Retinal pigment epithelial cell (primary cell): Measurements from ENCODE around the gene EPHA1.

ENCODE experiments used
- DNase-seq: peaks from one replicate; pipeline ENCODE4 v3.0.0-alpha.2; 2010; ENCODE audit warnings: low read depth
- H3K4me3 ChIP-seq: 2 replicates; pipeline ENCODE4 v1.5.1; 2011; ENCODE audit warnings: mild to moderate bottlenecking, low read length, control low read depth, moderate library complexity
- TF ChIP-seq, protein P1 (sequence below): conservative IDR thresholded peaks from 2 replicates; pipeline ENCODE4 v1.5.1; 2011; ENCODE audit warnings: low read depth, low read length, control low read depth, inconsistent platforms

The EPHA1 gene

DNA sequence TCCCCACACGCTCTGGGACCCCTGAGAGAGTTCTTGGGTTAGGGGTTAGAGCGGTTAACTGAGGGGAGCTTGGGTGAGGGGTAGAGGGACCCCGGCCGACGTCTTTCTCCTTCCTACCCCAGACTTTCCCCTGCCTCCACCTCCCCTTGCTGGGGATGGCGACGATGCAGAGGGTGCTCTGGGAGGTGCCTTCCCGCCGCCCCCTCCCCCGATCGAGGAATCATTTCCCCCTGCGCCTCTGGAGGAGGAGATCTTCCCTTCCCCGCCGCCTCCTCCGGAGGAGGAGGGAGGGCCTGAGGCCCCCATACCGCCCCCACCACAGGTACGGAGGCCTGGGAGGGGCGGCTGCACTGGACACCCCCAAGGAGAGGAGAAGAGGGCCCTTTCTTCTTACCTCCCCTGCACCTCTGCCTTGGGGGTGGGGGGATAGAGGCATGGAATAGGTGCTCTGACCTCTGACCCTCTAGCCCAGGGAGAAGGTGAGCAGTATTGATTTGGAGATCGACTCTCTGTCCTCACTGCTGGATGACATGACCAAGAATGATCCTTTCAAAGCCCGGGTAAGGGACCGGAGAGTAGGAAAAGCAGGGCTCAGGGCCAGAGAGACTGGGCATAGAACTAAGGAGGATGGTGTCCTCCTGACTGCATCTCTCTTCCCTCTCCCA lies 26.4 kb downstream of the EPHA1 start:
- TF ChIP-seq, protein P1, sequence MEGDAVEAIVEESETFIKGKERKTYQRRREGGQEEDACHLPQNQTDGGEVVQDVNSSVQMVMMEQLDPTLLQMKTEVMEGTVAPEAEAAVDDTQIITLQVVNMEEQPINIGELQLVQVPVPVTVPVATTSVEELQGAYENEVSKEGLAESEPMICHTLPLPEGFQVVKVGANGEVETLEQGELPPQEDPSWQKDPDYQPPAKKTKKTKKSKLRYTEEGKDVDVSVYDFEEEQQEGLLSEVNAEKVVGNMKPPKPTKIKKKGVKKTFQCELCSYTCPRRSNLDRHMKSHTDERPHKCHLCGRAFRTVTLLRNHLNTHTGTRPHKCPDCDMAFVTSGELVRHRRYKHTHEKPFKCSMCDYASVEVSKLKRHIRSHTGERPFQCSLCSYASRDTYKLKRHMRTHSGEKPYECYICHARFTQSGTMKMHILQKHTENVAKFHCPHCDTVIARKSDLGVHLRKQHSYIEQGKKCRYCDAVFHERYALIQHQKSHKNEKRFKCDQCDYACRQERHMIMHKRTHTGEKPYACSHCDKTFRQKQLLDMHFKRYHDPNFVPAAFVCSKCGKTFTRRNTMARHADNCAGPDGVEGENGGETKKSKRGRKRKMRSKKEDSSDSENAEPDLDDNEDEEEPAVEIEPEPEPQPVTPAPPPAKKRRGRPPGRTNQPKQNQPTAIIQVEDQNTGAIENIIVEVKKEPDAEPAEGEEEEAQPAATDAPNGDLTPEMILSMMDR: no peak
- no peak for DNase-seq
- H3K4me3 ChIP-seq: peak overlapping the region; percentile 93

DNA sequence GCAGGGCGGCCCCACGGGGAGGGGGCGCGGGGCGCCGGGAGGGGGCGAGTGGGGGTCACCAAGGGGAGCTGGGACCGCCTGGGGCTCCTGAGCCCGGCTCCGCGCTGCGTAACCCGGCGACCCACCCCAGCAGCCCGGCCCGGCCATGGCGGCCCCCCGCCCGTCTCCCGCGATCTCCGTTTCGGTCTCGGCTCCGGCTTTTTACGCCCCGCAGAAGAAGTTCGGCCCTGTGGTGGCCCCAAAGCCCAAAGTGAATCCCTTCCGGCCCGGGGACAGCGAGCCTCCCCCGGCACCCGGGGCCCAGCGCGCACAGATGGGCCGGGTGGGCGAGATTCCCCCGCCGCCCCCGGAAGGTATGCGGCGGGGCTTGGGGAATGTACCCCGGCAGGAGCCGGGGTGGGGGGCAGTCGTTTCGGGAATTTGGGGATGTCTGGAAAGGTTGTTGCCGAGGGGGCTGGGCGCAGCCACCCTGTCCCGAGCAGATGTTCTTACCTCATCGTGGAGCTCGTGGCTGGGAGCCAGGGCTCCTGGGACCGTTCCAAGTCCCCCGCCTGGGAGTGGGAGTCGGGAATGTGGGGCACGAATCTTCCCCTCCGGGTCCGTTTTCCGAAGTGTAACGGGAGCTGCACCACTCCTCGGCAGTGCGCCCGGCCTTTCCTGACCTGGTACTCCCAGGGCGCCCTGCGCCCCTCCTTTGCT lies 27.1 kb downstream of the EPHA1 start:
- TF ChIP-seq, protein P1: no peak
- no peak for DNase-seq
- peak overlapping the region; percentile 93 for H3K4me3 ChIP-seq

DNA sequence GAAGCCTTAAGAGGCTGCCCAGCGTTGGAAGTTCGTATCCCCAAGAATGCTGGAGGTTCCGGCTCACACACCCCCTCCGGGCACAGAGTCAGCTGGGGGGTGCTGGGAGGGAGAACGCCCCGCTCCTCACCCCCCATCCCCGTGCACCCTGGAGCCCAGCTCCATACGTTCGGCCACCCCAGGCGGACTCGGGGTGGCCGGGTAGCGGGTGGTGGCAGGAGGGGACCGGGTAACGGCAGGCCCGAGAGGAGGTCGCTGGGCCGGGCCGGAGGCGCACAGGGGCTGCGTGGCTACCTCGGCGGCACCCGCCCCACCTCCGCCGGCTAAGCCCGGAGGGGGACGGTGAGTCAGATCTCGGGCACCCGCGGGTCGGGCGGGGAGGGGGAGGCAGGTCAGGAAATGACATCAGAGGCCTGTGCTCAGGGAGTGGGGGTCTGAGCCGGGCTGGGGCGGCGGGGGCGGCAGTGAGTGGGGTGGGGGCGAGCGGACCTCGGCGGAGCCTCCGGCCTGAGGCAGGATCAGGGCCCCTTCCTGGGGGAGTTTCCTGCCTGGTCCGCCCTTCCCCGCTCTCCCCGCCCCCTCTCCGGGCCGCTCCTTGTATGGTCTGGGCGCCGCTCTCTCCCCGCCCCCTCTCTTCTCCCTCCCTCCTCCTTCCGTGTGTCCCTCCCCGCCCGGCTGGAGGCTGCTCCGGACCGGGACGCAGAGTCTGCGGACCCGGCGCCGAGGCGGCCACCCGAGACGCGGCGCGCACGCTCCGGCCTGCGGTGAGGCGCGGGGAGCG lies 27.8 kb downstream of the EPHA1 start, which contains the start of gene ZYX:
ZYX (plus strand) TSS at position 700 of the 781 bp plus-strand sequence. CDS start 227 bp downstream, outside the sequence.
- peak; percentile 74 for DNase-seq
- TF ChIP-seq, protein P1: no peak
- peak within 1 kb of the TSS; percentile 93 for H3K4me3 ChIP-seq

DNA sequence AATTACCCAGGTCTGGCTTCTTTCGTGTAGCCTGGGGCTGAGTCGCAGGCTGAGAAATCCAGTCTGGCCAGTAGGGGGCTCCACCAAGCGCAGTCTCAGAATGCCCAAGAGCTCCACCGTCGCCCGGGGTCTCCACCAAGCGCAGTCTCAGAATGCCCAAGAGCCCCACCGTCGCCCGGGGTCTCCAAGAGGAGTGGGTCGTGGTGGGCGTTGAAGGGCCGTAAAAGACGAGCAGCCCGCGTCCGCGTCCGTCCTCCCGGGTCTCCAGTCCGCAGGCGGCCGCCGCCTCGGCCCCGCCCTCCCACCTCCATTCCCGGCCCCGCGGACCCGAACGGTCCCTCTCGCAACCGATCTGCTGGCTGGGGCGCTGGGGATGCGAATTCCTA lies 28.4 kb downstream of the EPHA1 start:
- TF ChIP-seq, protein P1: peak; percentile 88
- DNase-seq: peak; percentile 35
- peak overlapping the region; percentile 93 for H3K4me3 ChIP-seq

DNA sequence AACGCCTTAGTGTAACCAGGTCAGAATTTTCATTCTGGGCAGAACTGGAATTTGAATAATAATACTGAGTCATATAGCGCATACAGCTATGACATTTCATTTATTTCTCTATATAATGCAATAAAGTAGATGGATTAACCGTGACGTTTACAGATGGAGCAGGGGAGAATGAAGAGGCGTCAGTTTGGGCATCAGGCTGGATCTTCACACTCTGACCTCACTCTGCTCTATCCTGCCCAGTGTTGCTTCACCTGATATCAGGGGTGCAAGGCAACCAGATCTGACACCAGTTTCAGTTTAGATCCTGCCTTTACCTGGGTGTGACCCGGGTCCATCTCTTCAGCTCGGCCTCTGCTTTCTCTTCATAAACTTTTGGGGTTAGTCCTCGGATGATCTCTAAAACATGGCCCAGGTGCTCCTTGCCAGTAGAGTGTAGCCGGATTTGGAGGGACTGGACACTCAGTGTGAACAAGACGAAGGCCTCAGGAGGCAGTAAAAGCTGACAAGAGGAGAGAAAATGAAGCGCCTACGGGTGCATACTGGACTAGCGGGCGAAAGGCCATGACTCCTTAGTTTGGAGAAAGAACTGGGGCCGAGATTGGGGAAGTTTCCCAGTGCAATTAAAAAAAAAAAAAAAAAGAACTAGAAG lies 28.9 kb downstream of the EPHA1 start:
- no peak for DNase-seq
- TF ChIP-seq, protein P1: no peak
- H3K4me3 ChIP-seq: peak overlapping the region; percentile 93

DNA sequence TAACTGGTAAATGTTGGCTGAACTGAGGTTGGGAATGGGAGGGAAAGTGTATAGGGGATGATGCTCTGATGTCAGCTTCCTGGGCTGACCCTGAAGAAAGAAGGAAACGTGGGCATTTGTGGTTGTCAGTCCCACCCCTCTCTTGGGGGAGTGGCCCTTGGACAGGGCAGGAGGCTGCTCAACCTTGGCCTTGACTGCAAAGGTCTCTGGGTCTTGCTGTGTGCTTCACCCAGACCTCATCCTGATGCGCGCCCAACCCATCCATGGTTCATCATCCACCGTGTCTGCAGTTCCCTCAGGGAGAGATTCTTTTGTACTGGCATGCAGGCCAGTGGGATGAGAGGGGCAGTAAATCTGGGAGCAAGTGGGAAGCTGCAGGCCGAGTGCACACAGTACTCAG lies 32.3 kb downstream of the EPHA1 start:
- TF ChIP-seq, protein P1: no peak
- no peak overlapping the region for H3K4me3 ChIP-seq
- no peak for DNase-seq
